Measurements from ENCODE around the gene UBE2J2. TPM values are rescaled to one million over a fixed set of nuclear protein-coding genes. Genes with fewer than 3 reads are reported as not detected.

The UBE2J2 gene
- total RNA-seq, 1 donor from 2014 or later = 32.9 TPM

- Histone ChIP-seq H3K27me3 (no peaks in the 10 kb centered on the region), H3K9ac (no peak overlapping the region), H4K20me1 (ENCODE audit: low read depth) (peaks cover 57% of the 10 kb centered on the region), H3F3A (ENCODE audit: low read depth) (peaks cover 11% of the 10 kb centered on the region), H3K36me3 (no peaks in the 10 kb centered on the region), H3K4me3 (no peak overlapping the region), H3K79me2 (ENCODE audit: low read depth) (peaks cover 5% of the 10 kb centered on the region), H3K9me3 (ENCODE audit: low read depth) (no peaks in the 10 kb centered on the region), H3K27ac (no peak overlapping the region), H3K4me1 (peaks cover 24% of the 10 kb centered on the region), H3K4me2 (no peak overlapping the region), H2AFZ (replicated peaks) (no peak overlapping the region)
- peak; percentile 59 for TF ChIP-seq CTCF (IDR thresholded peaks at IDR 0.05)
- TF ChIP-seq EZH2 (IDR thresholded peaks at IDR 0.05) = no peak
- no peak for DNase-seq (ENCODE audit: low spot score)
- Mint-ChIP-seq H3K4me1 (peaks cover 17% of the 10 kb centered on the region), H3K9me3 (no peaks in the 10 kb centered on the region), H3K4me3 (no peak overlapping the region), H3K27ac (no peak overlapping the region), H3K27me3 (ENCODE audit: insufficient read depth, low read depth) (peaks cover 4% of the 10 kb centered on the region), H3K36me3 (no peaks in the 10 kb centered on the region)
These were observed 28.4 kb upstream of the UBE2J2 start for GRCh38 chr1:1302006-1302430.

- peaks cover 9% of the 10 kb centered on the region for H3F3A ChIP-seq (ENCODE audit: low read depth)
- H3K9me3 Mint-ChIP-seq = no peaks in the 10 kb centered on the region
- no peaks in the 10 kb centered on the region for H3K36me3 Mint-ChIP-seq
- H3K4me2 ChIP-seq = no peak overlapping the region
- H3K4me1 ChIP-seq = peaks cover 10% of the 10 kb centered on the region
- no peaks in the 10 kb centered on the region for H3K9me3 ChIP-seq (ENCODE audit: low read depth)
- H3K4me1 Mint-ChIP-seq = peaks cover 5% of the 10 kb centered on the region
- H3K36me3 ChIP-seq = no peaks in the 10 kb centered on the region
- H3K79me2 ChIP-seq (ENCODE audit: low read depth) = no peaks in the 10 kb centered on the region
- no peak overlapping the region for H2AFZ ChIP-seq (replicated peaks)
- H4K20me1 ChIP-seq (ENCODE audit: low read depth) = peaks cover 49% of the 10 kb centered on the region
- H3K27ac Mint-ChIP-seq = no peak overlapping the region
- no peak overlapping the region for H3K4me3 Mint-ChIP-seq
- TF ChIP-seq EZH2 (IDR thresholded peaks at IDR 0.05) = no peak
- no peak for TF ChIP-seq CTCF (IDR thresholded peaks at IDR 0.05)
- no peak for TF ChIP-seq EZH2phosphoT487 (IDR thresholded peaks at IDR 0.05)
- no peak overlapping the region for H3K4me3 ChIP-seq
- H3K9ac ChIP-seq = no peak overlapping the region
- H3K27me3 ChIP-seq = no peaks in the 10 kb centered on the region
- H3K27ac ChIP-seq = no peak overlapping the region
- peaks cover 2% of the 10 kb centered on the region for H3K27me3 Mint-ChIP-seq (ENCODE audit: insufficient read depth, low read depth)
- DNase-seq (ENCODE audit: low spot score) = no peak
These were observed 26.7 kb upstream of the UBE2J2 start for GRCh38 chr1:1300352-1300739.

- no peak overlapping the region for H3K27ac Mint-ChIP-seq
- H3K9ac ChIP-seq = no peak overlapping the region
- H3K4me3 ChIP-seq = no peak overlapping the region
- no peaks in the 10 kb centered on the region for H3K9me3 ChIP-seq (ENCODE audit: low read depth)
- no peak overlapping the region for H3K4me3 Mint-ChIP-seq
- H3F3A ChIP-seq (ENCODE audit: low read depth) = peaks cover 6% of the 10 kb centered on the region
- H2AFZ ChIP-seq (replicated peaks) = no peak overlapping the region
- H3K9me3 Mint-ChIP-seq = no peaks in the 10 kb centered on the region
- H3K4me2 ChIP-seq = no peak overlapping the region
- no peaks in the 10 kb centered on the region for H3K79me2 ChIP-seq (ENCODE audit: low read depth)
- H3K4me1 ChIP-seq = peaks cover 5% of the 10 kb centered on the region
- peaks cover 2% of the 10 kb centered on the region for H3K27me3 Mint-ChIP-seq (ENCODE audit: insufficient read depth, low read depth)
- H3K4me1 Mint-ChIP-seq = peaks cover 3% of the 10 kb centered on the region
- TF ChIP-seq EZH2phosphoT487 (IDR thresholded peaks at IDR 0.05) = no peak
- TF ChIP-seq CTCF (IDR thresholded peaks at IDR 0.05) = peak; percentile 47
- no peak for TF ChIP-seq EZH2 (IDR thresholded peaks at IDR 0.05)
- DNase-seq (ENCODE audit: low spot score) = peak; percentile 31
- no peaks in the 10 kb centered on the region for H3K36me3 Mint-ChIP-seq
- no peak overlapping the region for H3K27ac ChIP-seq
- peaks cover 49% of the 10 kb centered on the region for H4K20me1 ChIP-seq (ENCODE audit: low read depth)
- no peaks in the 10 kb centered on the region for H3K27me3 ChIP-seq
- no peaks in the 10 kb centered on the region for H3K36me3 ChIP-seq
These were observed 26.2 kb upstream of the UBE2J2 start for GRCh38 chr1:1299686-1300351.
